Ovary (tissue), 9 donors: ENCODE results near the gene IFITM10. TPM values are rescaled to one million over a fixed set of nuclear protein-coding genes. Genes with fewer than 3 reads are reported as not detected.

Experiments
- DNase-seq, 5 donors: peaks; one replicate each; pipeline ENCODE4 v3.0.0-alpha.2; 2019 to 2020
- H3K27ac ChIP-seq, 2 donors: fragments of 200-600 bp; one replicate each; pipeline versions ENCODE4 v1.5.1 to v1.8.0; 2019 to 2022
- H3K27me3 ChIP-seq: fragments of 200-600 bp; one replicate; pipeline ENCODE4 v1.8.0; 2022
- H3K36me3 ChIP-seq: fragments of 200-600 bp; sonication (generic); one replicate; pipeline ENCODE4 v1.5.1; 2019
- H3K4me1 ChIP-seq: one replicate; pipeline ENCODE4 v1.8.1; 2013; ENCODE audit warnings: mild to moderate bottlenecking, moderate library complexity; ENCODE audit not compliant: insufficient read depth
- H3K4me3 ChIP-seq: fragments of 200-600 bp; sonication (generic); one replicate; pipeline ENCODE4 v1.5.1; 2017
- H3K9me3 ChIP-seq, 2 donors: fragments of 200-600 bp in 1 of 2; sonication (generic) in 1 of 2; one replicate each; pipeline versions ENCODE4 v1.5.1 to v1.8.1; 2013 to 2019; ENCODE audit warnings: mild to moderate bottlenecking in 1 of 2, moderate library complexity in 1 of 2
- CTCF ChIP-seq, 3 donors: fragments of 450-650 bp in 2 of 3; fragments of 200-600 bp in 1 of 3; IDR thresholded peaks; one replicate each; pipeline versions ENCODE4 v1.5.1 to v1.8.0; 2016 to 2022; ENCODE audit warnings: antibody characterized with exemption in 3 of 3, mild to moderate bottlenecking in 1 of 3
- EP300 ChIP-seq: sonication (generic); formaldehyde crosslinking; IDR thresholded peaks from one replicate; pipeline ENCODE4 v1.6.1; 2017; ENCODE audit warnings: antibody characterized with exemption
- POLR2A ChIP-seq: fragments of 450-650 bp; IDR thresholded peaks from one replicate; pipeline ENCODE4 v1.6.1; 2017; ENCODE audit warnings: antibody characterized with exemption, mild to moderate bottlenecking, moderate library complexity
- WGBS, 3 donors: extraction: QIAGEN DNeasy Blood & Tissue Kit in 1 of 3; methylation state at CpG; one replicate each; pipeline versions ENCODE4 v1.1.5 to v1.1.7; 2013 to 2017; 5-methylcytosine and 5-hydroxymethylcytosine counted together
- intact Hi-C, 4 donors: fragments of 100-400 bp; cut with DNase I; formaldehyde crosslinking; loops; one replicate each; pipeline versions ENCODE4 v1.11.0 to v1.15.1; 2022 to 2023
- polyA plus RNA-seq, 2 donors: library from polyadenylated mRNA; stranded (reverse); fragments of 200-250 nt in 1 of 2; fragments of 350-450 nt in 1 of 2; fragmentation: Illumina TruSeq in 1 of 2; extraction: RNeasy Lipid Tissue Mini Kit (QIAGEN cat#74804) in 1 of 2; gene quantifications; one replicate each; pipeline ENCODE4 v1.2.3, GENCODE V29; 2013 to 2014
- total RNA-seq, 7 donors: library from RNA; depleted of rRNA in 2 of 7; stranded (reverse); fragments of >200 nt in 2 of 7; fragmentation: NEBNext Ultra II Directional in 3 of 7; extraction: Animal tissue kit (Norgen Biotek cat#: 25700) in 3 of 7; gene quantifications; one replicate each; pipeline versions ENCODE4 v1.1.0 to v1.2.4, GENCODE V29; 2016 to 2023
- donor health status: DM: no; HTN: no; CAD: no; lungs with moderate emphysema.
- donor health status: DM: no; HTN: no; CAD: no.
- donor health status: Bipolar disorder and iron deficiency.
- donor health status: DM: yes; HTN: yes; CAD: no.
- donor health status: DM: no; HTN: no; CAD: no.
- donor health status: DM: yes; HTN: yes; CAD: no.

The IFITM10 gene
- total and polyA plus RNA-seq, 9 donors, result 0.15 to 3.6 (median 0.97) TPM

- WGBS, 3 donors, result 23 to 39% (median 29%) methylated on average over 15 to 16 of the region's 16 CpGs
- intact Hi-C loops, result no loop called here
- H3K4me3 ChIP-seq, result peak overlapping the region; percentile 72
- H3K27ac ChIP-seq, result peak overlapping the region; percentile 28 to 38
- DNase-seq, result peak in 1 of 5 donors; percentile 56
- H3K27me3 ChIP-seq, result no peaks in the 10 kb centered on the region
- H3K9me3 ChIP-seq, result no peaks in the 10 kb centered on the region
- H3K36me3 ChIP-seq, result no peaks in the 10 kb centered on the region
- peaks cover 19% of the 10 kb centered on the region for H3K4me1 ChIP-seq
- TF ChIP-seq POLR2A, result no peak
- TF ChIP-seq EP300, result no peak
- no peak for TF ChIP-seq CTCF (IDR thresholded peaks at IDR 0.05)
Measured at GRCh38 chr11:1762537-1763302, 12.3 kb upstream of the IFITM10 start.

GRCh38 chr11:1761857-1762536 is 11.6 kb upstream of the IFITM10 start:
- H3K27ac ChIP-seq, result no peak overlapping the region
- intact Hi-C loops, result no loop called here
- H3K9me3 ChIP-seq, result no peaks in the 10 kb centered on the region
- TF ChIP-seq POLR2A (no peak), EP300 (no peak), CTCF (IDR thresholded peaks at IDR 0.05) (no peak)
- 81 to 85% (median 82%) methylated on average over 12 of the region's 12 CpGs for WGBS, 3 donors
- no peak overlapping the region for H3K4me3 ChIP-seq
- peaks cover 19% of the 10 kb centered on the region for H3K4me1 ChIP-seq
- no peak for DNase-seq
- H3K36me3 ChIP-seq, result no peaks in the 10 kb centered on the region
- H3K27me3 ChIP-seq, result no peaks in the 10 kb centered on the region

GRCh38 chr11:1761110-1761856 is 10.9 kb upstream of the IFITM10 start:
- peak in 1 of 5 donors; percentile 23 for DNase-seq
- Histone ChIP-seq H3K27me3 (no peaks in the 10 kb centered on the region), H3K4me1 (peaks cover 19% of the 10 kb centered on the region), H3K9me3 (no peaks in the 10 kb centered on the region), H3K36me3 (no peaks in the 10 kb centered on the region), H3K27ac (peak overlapping the region; percentile 13 to 27), H3K4me3 (no peak overlapping the region)
- WGBS, 3 donors, result 80 to 94% (median 87%) methylated on average over 16 to 28 of the region's 28 CpGs
- intact Hi-C loops, result no loop called here
- TF ChIP-seq EP300 (no peak), POLR2A (no peak), CTCF (IDR thresholded peaks at IDR 0.05) (no peak)

GRCh38 chr11:1760351-1761109 is 10.1 kb upstream of the IFITM10 start:
- no peaks in the 10 kb centered on the region for H3K27me3 ChIP-seq
- H3K4me3 ChIP-seq, result no peak overlapping the region
- peak overlapping the region; percentile 13 to 27 for H3K27ac ChIP-seq
- peaks cover 19% of the 10 kb centered on the region for H3K4me1 ChIP-seq
- DNase-seq, result peak in 2 of 5 donors; percentile 43 to 53
- 66 to 73% (median 69%) methylated on average over 23 of the region's 23 CpGs for WGBS, 3 donors
- intact Hi-C loops, result no loop called here
- no peaks in the 10 kb centered on the region for H3K9me3 ChIP-seq
- TF ChIP-seq EP300 (no peak), POLR2A (no peak)
- H3K36me3 ChIP-seq, result no peaks in the 10 kb centered on the region
